ENCODE measurements around the gene MAST4.

DNA sequence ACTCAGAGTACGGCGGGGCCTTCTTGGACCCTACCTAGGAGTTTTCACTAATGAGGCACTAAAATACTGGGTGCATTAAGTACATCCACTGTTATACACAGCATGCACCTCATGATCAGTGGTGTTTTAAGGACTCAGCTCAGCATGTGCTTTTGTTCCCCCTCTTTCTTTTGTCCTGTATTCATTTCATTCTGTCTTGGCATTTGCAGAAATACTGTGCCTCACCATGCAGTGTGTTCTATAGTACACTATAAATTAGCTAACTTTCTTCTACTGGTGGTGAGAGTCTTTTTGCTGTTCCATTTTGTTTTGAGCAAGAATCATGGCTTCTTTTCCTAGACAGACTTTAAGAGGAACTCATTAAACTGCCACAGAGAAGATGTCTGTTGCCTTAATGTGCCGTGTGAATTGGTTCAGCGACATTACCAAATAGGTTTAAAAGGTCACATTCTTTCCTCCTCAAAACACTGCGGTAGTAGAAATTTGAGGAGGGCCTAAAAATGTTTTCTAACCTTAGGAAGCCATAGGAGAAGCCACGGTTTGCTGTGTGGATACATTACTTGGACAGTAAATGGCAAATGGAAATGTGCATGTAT lies 276.6 kb downstream of the MAST4 start:
- TF ChIP-seq, protein P1, sequence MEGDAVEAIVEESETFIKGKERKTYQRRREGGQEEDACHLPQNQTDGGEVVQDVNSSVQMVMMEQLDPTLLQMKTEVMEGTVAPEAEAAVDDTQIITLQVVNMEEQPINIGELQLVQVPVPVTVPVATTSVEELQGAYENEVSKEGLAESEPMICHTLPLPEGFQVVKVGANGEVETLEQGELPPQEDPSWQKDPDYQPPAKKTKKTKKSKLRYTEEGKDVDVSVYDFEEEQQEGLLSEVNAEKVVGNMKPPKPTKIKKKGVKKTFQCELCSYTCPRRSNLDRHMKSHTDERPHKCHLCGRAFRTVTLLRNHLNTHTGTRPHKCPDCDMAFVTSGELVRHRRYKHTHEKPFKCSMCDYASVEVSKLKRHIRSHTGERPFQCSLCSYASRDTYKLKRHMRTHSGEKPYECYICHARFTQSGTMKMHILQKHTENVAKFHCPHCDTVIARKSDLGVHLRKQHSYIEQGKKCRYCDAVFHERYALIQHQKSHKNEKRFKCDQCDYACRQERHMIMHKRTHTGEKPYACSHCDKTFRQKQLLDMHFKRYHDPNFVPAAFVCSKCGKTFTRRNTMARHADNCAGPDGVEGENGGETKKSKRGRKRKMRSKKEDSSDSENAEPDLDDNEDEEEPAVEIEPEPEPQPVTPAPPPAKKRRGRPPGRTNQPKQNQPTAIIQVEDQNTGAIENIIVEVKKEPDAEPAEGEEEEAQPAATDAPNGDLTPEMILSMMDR (IDR thresholded peaks at IDR 0.05) = no peak
- TF ChIP-seq POLR2A (IDR thresholded peaks at IDR 0.05) (no peak), POLR2AphosphoS5 (IDR thresholded peaks at IDR 0.05) (no peak)
